Frontal cortex (tissue), 1 donor: ENCODE measurements around the gene IKZF3. TPM values are rescaled to one million over a fixed set of nuclear protein-coding genes. Genes with fewer than 3 reads are reported as not detected.

ENCODE experiments used
- small RNA-seq: library from RNA; depleted of rRNA; stranded (forward); fragments of <200 nt; gene quantifications from one replicate; pipeline ENCODE3, GENCODE V24; 2014
- total RNA-seq: library from RNA; depleted of rRNA; stranded (reverse); fragments of >200 nt; gene quantifications from one replicate; pipeline ENCODE4 v1.2.3, GENCODE V29; 2014

IKZF3 gene
- total RNA-seq, 1 donor from 2014 or later, result 0.41 TPM

Small RNA genes lying within 50 kb of the gene (small RNA-seq; reads per million reads assigned to genes)
- gene AC090844.1, result not detected
- gene MIR4728, result not detected

Other genes with a start within 250 kb of the IKZF3 start
- 27.3 TPM for gene PPP1R1B, start 237.4 kb downstream of the IKZF3 start, total RNA-seq
- 17.5 TPM for gene STARD3, start 227.2 kb downstream of the IKZF3 start, total RNA-seq
- gene TCAP, start 199.0 kb downstream of the IKZF3 start, total RNA-seq, result 0.82 TPM
- 3.7 TPM for gene PNMT, start 195.9 kb downstream of the IKZF3 start, total RNA-seq
- gene PGAP3, start 176.3 kb downstream of the IKZF3 start, total RNA-seq, result 8.2 TPM
- 6.9 TPM for gene ERBB2, start 164.2 kb downstream of the IKZF3 start, total RNA-seq
- 12.6 TPM for gene MIEN1, start 133.8 kb downstream of the IKZF3 start, total RNA-seq
- not detected for gene GRB7, start 126.4 kb downstream of the IKZF3 start, total RNA-seq
- gene ZPBP2, start 3.9 kb upstream of the IKZF3 start, total RNA-seq, result not detected
- 6.5 TPM for gene GSDMB, start 54.3 kb upstream of the IKZF3 start, total RNA-seq
- gene ORMDL3, start 63.3 kb upstream of the IKZF3 start, total RNA-seq, result 38.3 TPM
- not detected for gene LRRC3C, start 63.4 kb upstream of the IKZF3 start, total RNA-seq
- gene GSDMA, start 98.7 kb upstream of the IKZF3 start, total RNA-seq, result under 0.01 TPM
- 77.0 TPM for gene PSMD3, start 116.5 kb upstream of the IKZF3 start, total RNA-seq
- not detected for gene CSF3, start 151.1 kb upstream of the IKZF3 start, total RNA-seq
- gene MED24, start 190.1 kb upstream of the IKZF3 start, total RNA-seq, result 42.8 TPM
- gene THRA, start 198.7 kb upstream of the IKZF3 start, total RNA-seq, result 90.5 TPM
- gene NR1D1, start 236.3 kb upstream of the IKZF3 start, total RNA-seq, result under 0.01 TPM